Measurements from ENCODE around the gene IRX4.
"Not testable (repeated sequence)": the region's sequence is repeated elsewhere in the genome, so short reads cannot be mapped to it uniquely, and the experiment has no call there.

The IRX4 gene

GRCh38 chr5:1876660-1877064 lies 6.1 kb downstream of the IRX4 start:
- no peak for DNase-seq

- no peak for DNase-seq
These were observed 6.7 kb downstream of the IRX4 start for GRCh38 chr5:1875843-1876659.

- DNase-seq = no peak
These were observed 7.4 kb downstream of the IRX4 start for GRCh38 chr5:1875281-1875842.

GRCh38 chr5:1874771-1875220 lies 7.9 kb downstream of the IRX4 start:
- DNase-seq = no peak

- no peak for DNase-seq
These were observed 8.4 kb downstream of the IRX4 start for GRCh38 chr5:1874348-1874747.

GRCh38 chr5:1873243-1873959 lies 9.3 kb downstream of the IRX4 start:
- DNase-seq = no peak

GRCh38 chr5:1871441-1871840 lies 11.3 kb downstream of the IRX4 start:
- DNase-seq = no peak

- DNase-seq = not testable (repeated sequence)
These were observed 12.1 kb downstream of the IRX4 start for GRCh38 chr5:1870435-1871272.

GRCh38 chr5:1868886-1869475 lies 13.7 kb downstream of the IRX4 start:
- DNase-seq = no peak

GRCh38 chr5:1867815-1868143 lies 14.9 kb downstream of the IRX4 start:
- no peak for DNase-seq

- peak; percentile 48 for DNase-seq
These were observed 15.5 kb downstream of the IRX4 start for GRCh38 chr5:1867114-1867814.

- no peak for DNase-seq
These were observed 16.8 kb downstream of the IRX4 start for GRCh38 chr5:1865948-1866347.

GRCh38 chr5:1865486-1865885 lies 17.2 kb downstream of the IRX4 start:
- DNase-seq = no peak

- no peak for DNase-seq
These were observed 17.8 kb downstream of the IRX4 start for GRCh38 chr5:1864896-1865440.

GRCh38 chr5:1860949-1861348 lies 21.8 kb downstream of the IRX4 start:
- no peak for DNase-seq

GRCh38 chr5:1860021-1860610 lies 22.6 kb downstream of the IRX4 start:
- no peak for DNase-seq

- DNase-seq = no peak
These were observed 23.6 kb downstream of the IRX4 start for GRCh38 chr5:1859099-1859498.

GRCh38 chr5:1858436-1858835 lies 24.3 kb downstream of the IRX4 start:
- DNase-seq = no peak

GRCh38 chr5:1857256-1857600 lies 25.5 kb downstream of the IRX4 start:
- no peak for DNase-seq

GRCh38 chr5:1856596-1857255 lies 26.0 kb downstream of the IRX4 start:
- no peak for DNase-seq

GRCh38 chr5:1855596-1855995 lies 27.1 kb downstream of the IRX4 start:
- DNase-seq = peak; percentile 27
